Measurements from ENCODE around the gene KIAA1328.

DNA sequence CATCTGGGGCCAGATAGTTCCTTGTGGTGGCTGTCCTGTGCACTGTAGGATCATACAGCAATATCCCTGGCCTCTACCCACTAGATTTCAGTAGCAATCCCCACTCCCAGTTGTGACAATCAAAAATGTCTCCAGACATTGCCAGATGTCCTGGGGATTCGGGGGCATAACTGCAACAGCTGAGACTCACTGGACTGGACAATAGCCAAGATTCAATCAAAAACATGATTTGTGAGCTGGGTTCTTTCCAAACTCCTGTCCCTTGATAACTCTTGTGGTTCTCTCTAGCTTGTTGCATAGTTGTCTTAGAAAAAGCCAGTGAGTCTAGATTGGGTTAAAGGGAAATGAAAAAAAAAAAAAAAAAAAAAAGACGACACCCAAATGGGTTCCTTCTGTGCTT is 443.3 kb downstream of the KIAA1328 start:
- TF ChIP-seq CTCF (IDR thresholded peaks at IDR 0.05): no peak
- TF ChIP-seq POLR2AphosphoS5 (IDR thresholded peaks at IDR 0.05): no peak
- no peak for TF ChIP-seq POLR2A (IDR thresholded peaks at IDR 0.05)
